SK-N-SH treated with all-trans-retinoic acid at 6 μM for 48 hours (cell line): ENCODE data around the gene TNNI3K.

Source experiments
- ATAC-seq: fragments of 200-7000 bp; cut with Tn5 transposase; 3 replicates; pipeline ENCODE4 v1.9.1; 2020; ENCODE audit warnings: mild to moderate bottlenecking, moderate library complexity
- ARNTL ChIP-seq: fragments of 450-650 bp; formaldehyde crosslinking; IDR thresholded peaks from 2 replicates; pipeline ENCODE4 v1.5.0; 2020; ENCODE audit warnings: low read depth, mild to moderate bottlenecking, moderate library complexity, borderline replicate concordance
- CREB5 ChIP-seq: fragments of 250-450 bp; sonication (Bioruptor Pico); IDR thresholded peaks from 2 replicates; pipeline ENCODE4 v1.5.1; 2020; ENCODE audit warnings: low read depth, mild to moderate bottlenecking, moderate library complexity
- CSDC2 ChIP-seq: fragments of 250-450 bp; sonication (Bioruptor Pico); IDR thresholded peaks from 2 replicates; pipeline ENCODE4 v1.5.0; 2020; ENCODE audit warnings: mild to moderate bottlenecking, moderate library complexity
- ESRRG ChIP-seq: fragments of 250-450 bp; sonication (Bioruptor Pico); IDR thresholded peaks from 2 replicates; pipeline ENCODE4 v1.6.1; 2021; ENCODE audit warnings: mild to moderate bottlenecking
- GLIS3 ChIP-seq: fragments of 250-450 bp; sonication (Bioruptor Pico); IDR thresholded peaks from 2 replicates; pipeline ENCODE4 v1.5.0; 2020; ENCODE audit warnings: mild to moderate bottlenecking, moderate library complexity
- OSR1 ChIP-seq: fragments of 250-450 bp; sonication (Bioruptor Pico); IDR thresholded peaks from 2 replicates; pipeline ENCODE4 v1.8.0; 2022; ENCODE audit warnings: moderate library complexity, mild to moderate bottlenecking, inconsistent platforms
- PPARA ChIP-seq: fragments of 250-450 bp; sonication (Bioruptor Pico); IDR thresholded peaks from 2 replicates; pipeline ENCODE4 v1.5.0; 2020; ENCODE audit warnings: mild to moderate bottlenecking, borderline replicate concordance
- RARB ChIP-seq: fragments of 250-450 bp; sonication (Bioruptor Pico); IDR thresholded peaks from 2 replicates; pipeline ENCODE4 v1.8.0; 2021; ENCODE audit warnings: mild to moderate bottlenecking, moderate library complexity
- SNAI2 ChIP-seq: fragments of 250-450 bp; sonication (Bioruptor Pico); IDR thresholded peaks from 2 replicates; pipeline ENCODE4 v1.5.0; 2020; ENCODE audit warnings: mild to moderate bottlenecking, moderate library complexity
- TCF4 ChIP-seq: fragments of 250-450 bp; sonication (Bioruptor Pico); IDR thresholded peaks from 2 replicates; pipeline ENCODE4 v1.8.0; 2021; ENCODE audit warnings: mild to moderate bottlenecking, moderate library complexity, borderline replicate concordance
- TOX ChIP-seq: fragments of 250-450 bp; sonication (Bioruptor Pico); IDR thresholded peaks from 2 replicates; pipeline ENCODE4 v1.8.0; 2021; ENCODE audit warnings: mild to moderate bottlenecking, moderate library complexity, borderline replicate concordance
- ZFP3 ChIP-seq: fragments of 250-450 bp; sonication (Bioruptor Pico); IDR thresholded peaks from 2 replicates; pipeline ENCODE4 v1.5.0; 2020; ENCODE audit warnings: mild to moderate bottlenecking, moderate library complexity
- ZNF565 ChIP-seq: fragments of 450-650 bp; formaldehyde crosslinking; conservative IDR thresholded peaks from 2 replicates; pipeline ENCODE4 v1.5.0; 2020; ENCODE audit warnings: low read depth, mild to moderate bottlenecking, moderate library complexity
- ZNF70 ChIP-seq: fragments of 450-650 bp; formaldehyde crosslinking; IDR thresholded peaks from 2 replicates; pipeline ENCODE4 v1.5.0; 2020; ENCODE audit warnings: mild to moderate bottlenecking, moderate library complexity
- ZNF8 ChIP-seq: fragments of 450-650 bp; formaldehyde crosslinking; IDR thresholded peaks from 2 replicates; pipeline ENCODE4 v1.5.0; 2020; ENCODE audit warnings: mild to moderate bottlenecking, moderate library complexity
- TF ChIP-seq, protein P1 (sequence below): fragments of 250-450 bp; sonication (Bioruptor Pico); IDR thresholded peaks from 2 replicates; pipeline ENCODE4 v1.8.0; 2021; ENCODE audit warnings: low read depth, mild to moderate bottlenecking, moderate library complexity, borderline replicate concordance
- TF ChIP-seq, protein P2 (sequence below): fragments of 250-450 bp; sonication (Bioruptor Pico); IDR thresholded peaks from 2 replicates; pipeline ENCODE4 v1.5.0; 2020; ENCODE audit warnings: mild to moderate bottlenecking, moderate library complexity
- TF ChIP-seq, protein P3 (sequence below): fragments of 250-450 bp; sonication (Bioruptor Pico); IDR thresholded peaks from 2 replicates; pipeline ENCODE4 v1.5.1; 2021; ENCODE audit warnings: mild to moderate bottlenecking, moderate library complexity
- TF ChIP-seq, protein P4 (sequence below): fragments of 250-450 bp; sonication (Bioruptor Pico); IDR thresholded peaks from 2 replicates; pipeline ENCODE4 v1.8.0; 2020; ENCODE audit warnings: mild to moderate bottlenecking, moderate library complexity, borderline replicate concordance

TNNI3K gene

DNA sequence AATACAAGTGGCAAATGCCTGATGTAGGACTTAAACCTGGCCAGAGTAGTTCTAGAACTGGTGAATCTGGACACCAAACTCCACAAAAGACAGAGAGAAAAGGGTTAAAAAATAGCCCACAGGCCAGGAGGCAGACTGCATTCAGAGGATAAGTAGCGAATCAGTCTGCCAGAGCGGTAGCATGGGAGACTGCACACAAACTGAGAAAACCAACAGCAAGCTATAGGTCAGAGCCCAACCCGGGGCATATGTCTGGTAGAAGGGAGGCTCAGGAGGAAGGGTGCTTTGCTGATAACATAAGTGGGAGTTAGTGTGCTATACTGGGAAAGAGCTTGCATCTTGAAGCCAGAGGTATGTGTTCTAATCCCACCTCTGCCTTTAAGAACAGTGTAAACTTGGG is 273.3 kb downstream of the TNNI3K start:
- TF ChIP-seq ESRRG (CRISPR knock-in tag) (no peak), PPARA (CRISPR knock-in tag) (no peak), ZNF565 (CRISPR knock-in tag) (no peak), GLIS3 (CRISPR knock-in tag) (no peak), ZFP3 (CRISPR knock-in tag) (no peak), TOX (no peak), OSR1 (CRISPR knock-in tag) (no peak), SNAI2 (CRISPR knock-in tag) (no peak), CREB5 (CRISPR knock-in tag) (no peak), TCF4 (CRISPR knock-in tag) (no peak)
- TF ChIP-seq, protein P1, sequence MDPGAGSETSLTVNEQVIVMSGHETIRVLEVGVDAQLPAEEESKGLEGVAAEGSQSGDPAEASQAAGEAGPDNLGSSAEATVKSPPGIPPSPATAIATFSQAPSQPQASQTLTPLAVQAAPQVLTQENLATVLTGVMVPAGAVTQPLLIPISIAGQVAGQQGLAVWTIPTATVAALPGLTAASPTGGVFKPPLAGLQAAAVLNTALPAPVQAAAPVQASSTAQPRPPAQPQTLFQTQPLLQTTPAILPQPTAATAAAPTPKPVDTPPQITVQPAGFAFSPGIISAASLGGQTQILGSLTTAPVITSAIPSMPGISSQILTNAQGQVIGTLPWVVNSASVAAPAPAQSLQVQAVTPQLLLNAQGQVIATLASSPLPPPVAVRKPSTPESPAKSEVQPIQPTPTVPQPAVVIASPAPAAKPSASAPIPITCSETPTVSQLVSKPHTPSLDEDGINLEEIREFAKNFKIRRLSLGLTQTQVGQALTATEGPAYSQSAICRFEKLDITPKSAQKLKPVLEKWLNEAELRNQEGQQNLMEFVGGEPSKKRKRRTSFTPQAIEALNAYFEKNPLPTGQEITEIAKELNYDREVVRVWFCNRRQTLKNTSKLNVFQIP (CRISPR knock-in tag): no peak
- TF ChIP-seq, protein P2, sequence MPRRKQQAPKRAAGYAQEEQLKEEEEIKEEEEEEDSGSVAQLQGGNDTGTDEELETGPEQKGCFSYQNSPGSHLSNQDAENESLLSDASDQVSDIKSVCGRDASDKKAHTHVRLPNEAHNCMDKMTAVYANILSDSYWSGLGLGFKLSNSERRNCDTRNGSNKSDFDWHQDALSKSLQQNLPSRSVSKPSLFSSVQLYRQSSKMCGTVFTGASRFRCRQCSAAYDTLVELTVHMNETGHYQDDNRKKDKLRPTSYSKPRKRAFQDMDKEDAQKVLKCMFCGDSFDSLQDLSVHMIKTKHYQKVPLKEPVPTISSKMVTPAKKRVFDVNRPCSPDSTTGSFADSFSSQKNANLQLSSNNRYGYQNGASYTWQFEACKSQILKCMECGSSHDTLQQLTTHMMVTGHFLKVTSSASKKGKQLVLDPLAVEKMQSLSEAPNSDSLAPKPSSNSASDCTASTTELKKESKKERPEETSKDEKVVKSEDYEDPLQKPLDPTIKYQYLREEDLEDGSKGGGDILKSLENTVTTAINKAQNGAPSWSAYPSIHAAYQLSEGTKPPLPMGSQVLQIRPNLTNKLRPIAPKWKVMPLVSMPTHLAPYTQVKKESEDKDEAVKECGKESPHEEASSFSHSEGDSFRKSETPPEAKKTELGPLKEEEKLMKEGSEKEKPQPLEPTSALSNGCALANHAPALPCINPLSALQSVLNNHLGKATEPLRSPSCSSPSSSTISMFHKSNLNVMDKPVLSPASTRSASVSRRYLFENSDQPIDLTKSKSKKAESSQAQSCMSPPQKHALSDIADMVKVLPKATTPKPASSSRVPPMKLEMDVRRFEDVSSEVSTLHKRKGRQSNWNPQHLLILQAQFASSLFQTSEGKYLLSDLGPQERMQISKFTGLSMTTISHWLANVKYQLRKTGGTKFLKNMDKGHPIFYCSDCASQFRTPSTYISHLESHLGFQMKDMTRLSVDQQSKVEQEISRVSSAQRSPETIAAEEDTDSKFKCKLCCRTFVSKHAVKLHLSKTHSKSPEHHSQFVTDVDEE (CRISPR knock-in tag): no peak
- TF ChIP-seq, protein P3, sequence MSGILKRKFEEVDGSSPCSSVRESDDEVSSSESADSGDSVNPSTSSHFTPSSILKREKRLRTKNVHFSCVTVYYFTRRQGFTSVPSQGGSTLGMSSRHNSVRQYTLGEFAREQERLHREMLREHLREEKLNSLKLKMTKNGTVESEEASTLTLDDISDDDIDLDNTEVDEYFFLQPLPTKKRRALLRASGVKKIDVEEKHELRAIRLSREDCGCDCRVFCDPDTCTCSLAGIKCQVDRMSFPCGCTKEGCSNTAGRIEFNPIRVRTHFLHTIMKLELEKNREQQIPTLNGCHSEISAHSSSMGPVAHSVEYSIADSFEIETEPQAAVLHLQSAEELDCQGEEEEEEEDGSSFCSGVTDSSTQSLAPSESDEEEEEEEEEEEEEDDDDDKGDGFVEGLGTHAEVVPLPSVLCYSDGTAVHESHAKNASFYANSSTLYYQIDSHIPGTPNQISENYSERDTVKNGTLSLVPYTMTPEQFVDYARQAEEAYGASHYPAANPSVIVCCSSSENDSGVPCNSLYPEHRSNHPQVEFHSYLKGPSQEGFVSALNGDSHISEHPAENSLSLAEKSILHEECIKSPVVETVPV (CRISPR knock-in tag): no peak
- ATAC-seq: no peak

GRCh38 chr1:74512170-74512915 is 277.2 kb downstream of the TNNI3K start, which contains the start of gene LRRC53:
Gene LRRC53, minus strand, starts transcription at chr1:74512611. Its CDS starts 29,262 bp downstream, at chr1:74483349.
- no peak for TF ChIP-seq RARB (CRISPR knock-in tag)
- TF ChIP-seq, protein P1 (CRISPR knock-in tag): no peak
- no peak for TF ChIP-seq TCF4 (CRISPR knock-in tag)
- TF ChIP-seq, protein P2 (CRISPR knock-in tag): no peak
- TF ChIP-seq, protein P4, sequence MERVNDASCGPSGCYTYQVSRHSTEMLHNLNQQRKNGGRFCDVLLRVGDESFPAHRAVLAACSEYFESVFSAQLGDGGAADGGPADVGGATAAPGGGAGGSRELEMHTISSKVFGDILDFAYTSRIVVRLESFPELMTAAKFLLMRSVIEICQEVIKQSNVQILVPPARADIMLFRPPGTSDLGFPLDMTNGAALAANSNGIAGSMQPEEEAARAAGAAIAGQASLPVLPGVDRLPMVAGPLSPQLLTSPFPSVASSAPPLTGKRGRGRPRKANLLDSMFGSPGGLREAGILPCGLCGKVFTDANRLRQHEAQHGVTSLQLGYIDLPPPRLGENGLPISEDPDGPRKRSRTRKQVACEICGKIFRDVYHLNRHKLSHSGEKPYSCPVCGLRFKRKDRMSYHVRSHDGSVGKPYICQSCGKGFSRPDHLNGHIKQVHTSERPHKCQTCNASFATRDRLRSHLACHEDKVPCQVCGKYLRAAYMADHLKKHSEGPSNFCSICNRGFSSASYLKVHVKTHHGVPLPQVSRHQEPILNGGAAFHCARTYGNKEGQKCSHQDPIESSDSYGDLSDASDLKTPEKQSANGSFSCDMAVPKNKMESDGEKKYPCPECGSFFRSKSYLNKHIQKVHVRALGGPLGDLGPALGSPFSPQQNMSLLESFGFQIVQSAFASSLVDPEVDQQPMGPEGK (CRISPR knock-in tag): no peak
- TF ChIP-seq ZFP3 (CRISPR knock-in tag): no peak
- no peak for TF ChIP-seq GLIS3 (CRISPR knock-in tag)
- TF ChIP-seq ZNF565 (CRISPR knock-in tag): no peak
- no peak for TF ChIP-seq ARNTL (CRISPR knock-in tag)
- no peak for TF ChIP-seq OSR1 (CRISPR knock-in tag)
- no peak for TF ChIP-seq ZNF8 (CRISPR knock-in tag)
- no peak for TF ChIP-seq CSDC2 (CRISPR knock-in tag)
- TF ChIP-seq ZNF70: no peak
- TF ChIP-seq TOX: no peak
- ATAC-seq: no peak
